CD4-positive, CD25-positive, alpha-beta regulatory T cell (primary cell): ENCODE measurements around the gene SLAIN1. TPM values are rescaled to one million over a fixed set of nuclear protein-coding genes. Genes with fewer than 3 reads are reported as not detected.
A peak's percentile ranks its signal among the peaks of the same experiment; 100 is the strongest.

Source experiments
- ATAC-seq, 2 donors: fragments of 150-1000 bp; cut with Tn5 transposase; one replicate each; pipeline ENCODE4 v1.10.0; 2021; ENCODE audit warnings: low read depth in 2 of 2, moderate number of reproducible peaks in 2 of 2, moderate library complexity in 1 of 2
- DNase-seq, 3 donors: peaks; one replicate each; pipeline versions ENCODE4 v3.0.0 to v3.0.0-alpha.2; 2012 to 2022; ENCODE audit warnings: mixed read lengths in 1 of 3
- H3K27ac ChIP-seq: one replicate; pipeline ENCODE4 v1.7.0; 2013; ENCODE audit warnings: mild to moderate bottlenecking, low read length; ENCODE audit not compliant: insufficient read depth, poor library complexity, severe bottlenecking
- H3K27me3 ChIP-seq: one replicate; pipeline ENCODE4 v1.7.0; 2013; ENCODE audit warnings: low read length; ENCODE audit not compliant: control insufficient read depth, insufficient read depth
- H3K36me3 ChIP-seq: one replicate; pipeline ENCODE4 v1.7.0; 2013; ENCODE audit warnings: mild to moderate bottlenecking, low read length, moderate library complexity; ENCODE audit not compliant: control insufficient read depth, insufficient read depth
- H3K4me1 ChIP-seq: 2 replicates; pipeline ENCODE4 v1.7.0; 2013; ENCODE audit warnings: mild to moderate bottlenecking, low read length; ENCODE audit not compliant: insufficient read depth, control insufficient read depth, poor library complexity, severe bottlenecking
- H3K4me3 ChIP-seq: one replicate; pipeline ENCODE4 v1.7.0; 2013; ENCODE audit warnings: low read depth, mild to moderate bottlenecking, low read length, moderate library complexity
- H3K9me3 ChIP-seq, 2 experiments: 1 replicate in 1 of 2; 2 replicates in 1 of 2; pipeline ENCODE4 v1.7.0; 2013; ENCODE audit warnings: low read length in 2 of 2, mild to moderate bottlenecking in 1 of 2, moderate library complexity in 1 of 2; ENCODE audit not compliant: control insufficient read depth in 2 of 2
- H3K27ac Mint-ChIP-seq, 3 donors: one replicate each; pipeline ENCODE4 v1.8.0; 2020 to 2022; ENCODE audit warnings: mild to moderate bottlenecking in 3 of 3, mixed read lengths in 3 of 3, moderate library complexity in 2 of 3
- H3K27me3 Mint-ChIP-seq: one replicate; pipeline ENCODE4 v1.8.0; 2022; ENCODE audit warnings: mild to moderate bottlenecking, mixed read lengths
- H3K36me3 Mint-ChIP-seq: one replicate; pipeline ENCODE4 v1.8.0; 2020; ENCODE audit warnings: mixed read lengths
- H3K4me1 Mint-ChIP-seq, 4 donors: one replicate each; pipeline ENCODE4 v1.8.0; 2020 to 2022; ENCODE audit warnings: mixed read lengths in 4 of 4, mild to moderate bottlenecking in 1 of 4
- H3K4me3 Mint-ChIP-seq, 4 donors: one replicate each; pipeline ENCODE4 v1.8.0; 2020 to 2022; ENCODE audit warnings: mild to moderate bottlenecking in 4 of 4, mixed read lengths in 4 of 4, moderate library complexity in 3 of 4
- H3K9me3 Mint-ChIP-seq, 7 donors: one replicate each; pipeline ENCODE4 v1.8.0; 2020 to 2022; ENCODE audit warnings: mixed read lengths in 7 of 7, mild to moderate bottlenecking in 3 of 7, moderate library complexity in 2 of 7
- polyA plus RNA-seq, 4 donors: library from polyadenylated mRNA; unstranded; fragments of 300-500 nt; fragmentation: Illumina TruSeq; gene quantifications; one replicate each; pipeline ENCODE4 v1.2.3, GENCODE V29; 2021
- total RNA-seq: library from RNA; stranded (reverse); gene quantifications from one replicate; pipeline ENCODE4 v1.2.3, GENCODE V29; 2022

Gene SLAIN1
- total and polyA plus RNA-seq, 5 donors from 2014 or later: 22.0 to 42.0 (median 27.7) TPM

DNA sequence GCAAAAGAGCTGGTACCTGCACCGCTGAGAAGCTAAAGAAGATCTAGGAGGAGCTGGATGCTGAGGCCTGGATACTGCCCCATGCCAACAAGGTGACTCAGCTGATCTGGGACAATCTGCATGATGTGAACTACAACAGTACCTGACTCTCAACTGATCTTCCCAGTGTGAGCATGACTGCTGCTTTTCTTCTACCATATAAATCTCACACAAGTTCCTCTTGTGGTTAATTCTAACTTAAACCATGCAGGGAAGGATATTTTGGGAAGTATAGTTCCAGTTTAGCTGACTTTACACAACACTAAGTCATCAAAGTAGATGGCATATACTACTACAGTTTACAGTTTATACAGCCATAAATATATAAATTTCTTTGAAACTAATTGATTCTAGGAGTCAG lies 91.9 kb downstream of the SLAIN1 start:
- no peak overlapping the region for H3K27ac ChIP-seq
- DNase-seq (no peak), ATAC-seq (no peak)
- Mint-ChIP-seq H3K27me3 (peaks cover 5% of the 10 kb centered on the region), H3K9me3 (peaks cover 2 to 29% (median 4%) of the 10 kb centered on the region in 7 donors), H3K36me3 (peaks cover 6% of the 10 kb centered on the region), H3K4me3 (no peak overlapping the region), H3K27ac (no peak overlapping the region), H3K4me1 (no peaks in the 10 kb centered on the region)
- no peaks in the 10 kb centered on the region for H3K36me3 ChIP-seq
- H3K9me3 ChIP-seq: peaks cover 10 to 26% of the 10 kb centered on the region in 2 experiments
- no peak overlapping the region for H3K4me3 ChIP-seq
- no peaks in the 10 kb centered on the region for H3K27me3 ChIP-seq
- no peaks in the 10 kb centered on the region for H3K4me1 ChIP-seq

DNA sequence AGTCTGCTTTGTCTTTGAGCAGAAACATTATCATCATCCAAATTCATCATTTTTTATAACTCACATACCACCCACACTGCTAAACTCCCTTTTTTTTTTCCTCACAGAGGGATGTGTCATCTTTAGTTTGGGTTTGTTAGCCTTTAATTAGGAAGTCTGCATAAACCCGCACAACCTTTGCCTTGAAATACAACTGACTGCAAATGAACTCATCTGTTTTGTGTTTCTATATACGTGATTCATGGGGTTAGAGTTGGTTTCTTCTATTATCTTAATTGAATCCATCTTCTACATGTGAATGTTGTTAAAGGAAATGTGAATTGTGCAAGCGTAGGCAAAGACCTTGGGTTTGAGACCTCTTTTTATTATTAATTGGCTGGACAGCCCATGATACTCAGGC lies 102.7 kb downstream of the SLAIN1 start:
- peaks cover 0 to 5% (median 0%) of the 10 kb centered on the region in 7 donors for H3K9me3 Mint-ChIP-seq
- H3K4me3 Mint-ChIP-seq: no peak overlapping the region
- no peaks in the 10 kb centered on the region for H3K4me1 Mint-ChIP-seq
- no peak overlapping the region for H3K4me3 ChIP-seq
- H3K27me3 Mint-ChIP-seq: peaks cover 20% of the 10 kb centered on the region
- DNase-seq: no peak
- H3K27me3 ChIP-seq: peaks cover 2% of the 10 kb centered on the region
- H3K9me3 ChIP-seq: no peaks in the 10 kb centered on the region
- ATAC-seq: no peak
- H3K4me1 ChIP-seq: no peaks in the 10 kb centered on the region
- H3K36me3 ChIP-seq: no peaks in the 10 kb centered on the region
- H3K27ac ChIP-seq: no peak overlapping the region
- no peak overlapping the region for H3K27ac Mint-ChIP-seq
- H3K36me3 Mint-ChIP-seq: no peaks in the 10 kb centered on the region

DNA sequence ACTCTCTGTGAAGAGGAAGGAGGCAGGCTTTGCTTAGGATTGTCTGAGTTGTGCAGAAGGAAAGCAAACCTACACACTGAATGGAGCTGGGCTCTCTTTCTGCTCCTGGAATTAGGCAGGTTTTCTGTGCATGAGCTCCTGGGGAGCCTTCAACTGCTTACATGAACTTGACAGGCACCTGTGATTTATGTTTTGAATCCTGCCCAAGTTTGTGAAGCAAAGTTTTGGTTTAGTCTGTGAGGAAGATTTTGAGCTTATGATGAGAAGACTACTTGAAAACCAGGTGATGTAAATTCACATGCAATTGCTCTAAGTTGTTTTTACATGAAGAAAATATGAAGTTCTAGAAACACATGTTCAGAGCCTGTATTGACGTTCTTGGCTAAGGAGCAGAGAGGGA lies 109.0 kb downstream of the SLAIN1 start:
- peaks cover 25% of the 10 kb centered on the region for H3K27me3 Mint-ChIP-seq

DNA sequence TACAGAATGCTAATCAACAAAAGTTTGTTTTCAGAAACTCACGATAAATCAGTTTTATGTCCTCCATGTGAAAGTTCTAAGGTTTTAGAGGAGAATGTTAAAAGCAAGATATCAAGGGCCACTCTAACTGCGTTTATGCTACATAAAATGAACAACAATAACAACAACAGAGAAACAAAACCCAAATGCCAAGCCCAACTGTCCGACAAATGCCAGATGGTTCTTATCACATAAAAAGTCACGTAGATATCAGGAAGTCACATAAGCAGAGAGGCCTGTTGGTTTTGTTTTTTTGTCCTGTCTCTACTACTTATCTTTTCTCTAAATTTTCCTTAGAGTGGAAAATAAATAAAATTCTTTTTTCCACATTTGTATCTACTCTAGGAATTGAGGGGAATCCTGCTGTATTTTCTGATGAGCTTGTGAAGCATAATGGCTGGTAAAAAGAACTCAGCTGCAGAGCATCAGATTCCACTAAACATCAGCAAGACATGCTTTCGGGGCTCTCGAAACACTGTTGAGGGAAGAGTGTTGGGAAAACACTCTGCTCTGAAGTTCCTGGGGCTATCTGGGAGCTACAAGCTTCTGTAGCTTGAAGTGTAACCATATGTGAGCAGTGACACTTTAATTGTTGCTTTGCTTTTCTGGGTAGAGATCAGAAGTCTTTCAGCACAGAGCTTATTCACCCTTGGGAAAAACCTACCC lies 110.1 kb downstream of the SLAIN1 start:
- no peaks in the 10 kb centered on the region for H3K36me3 Mint-ChIP-seq
- Histone ChIP-seq H3K27ac (no peak overlapping the region), H3K9me3 (no peaks in the 10 kb centered on the region), H3K4me1 (no peaks in the 10 kb centered on the region), H3K27me3 (peaks cover 9% of the 10 kb centered on the region), H3K4me3 (no peak overlapping the region), H3K36me3 (no peaks in the 10 kb centered on the region)
- ATAC-seq (no peak), DNase-seq (no peak)
- peaks cover 0 to 2% (median 0%) of the 10 kb centered on the region in 4 donors for H3K4me1 Mint-ChIP-seq
- H3K4me3 Mint-ChIP-seq: no peak overlapping the region
- H3K9me3 Mint-ChIP-seq: peaks cover 0 to 9% (median 1%) of the 10 kb centered on the region in 7 donors
- H3K27ac Mint-ChIP-seq: no peak overlapping the region
- peaks cover 16% of the 10 kb centered on the region for H3K27me3 Mint-ChIP-seq

More for the DNA sequence above, 109.0 kb downstream of the SLAIN1 start:
- H3K9me3 Mint-ChIP-seq: peaks cover 0 to 9% (median 2%) of the 10 kb centered on the region in 7 donors
- no peaks in the 10 kb centered on the region for H3K36me3 Mint-ChIP-seq
- Histone ChIP-seq H3K27me3 (peaks cover 10% of the 10 kb centered on the region), H3K9me3 (no peaks in the 10 kb centered on the region), H3K4me3 (no peak overlapping the region), H3K4me1 (no peaks in the 10 kb centered on the region), H3K27ac (no peak overlapping the region), H3K36me3 (no peaks in the 10 kb centered on the region)
- no peak for ATAC-seq
- H3K4me3 Mint-ChIP-seq: no peak overlapping the region
- H3K27ac Mint-ChIP-seq: no peak overlapping the region
- DNase-seq: no peak
- H3K4me1 Mint-ChIP-seq: peaks cover 0 to 2% (median 0%) of the 10 kb centered on the region in 4 donors

DNA sequence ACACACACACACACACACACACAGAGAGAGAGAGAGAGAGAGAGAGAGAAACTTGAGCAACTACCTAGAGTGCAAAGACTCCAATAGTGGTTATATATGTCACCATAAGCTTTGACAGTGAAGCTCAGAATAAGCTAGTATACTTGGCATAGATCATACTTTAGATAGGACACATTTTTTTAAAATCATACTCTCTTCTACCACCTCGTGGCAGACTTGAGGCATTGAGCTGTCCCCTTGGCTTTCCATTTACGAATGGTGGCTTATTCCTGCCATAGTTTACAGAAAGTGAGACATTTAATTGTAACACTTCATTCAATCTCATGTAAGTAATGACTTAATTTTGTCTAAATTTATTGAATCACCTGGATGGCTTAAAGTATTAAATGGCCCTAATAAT lies 112.9 kb downstream of the SLAIN1 start:
- Mint-ChIP-seq H3K4me1 (peaks cover 0 to 2% (median 0%) of the 10 kb centered on the region in 4 donors), H3K27me3 (peaks cover 16% of the 10 kb centered on the region), H3K4me3 (no peak overlapping the region), H3K27ac (no peak overlapping the region), H3K9me3 (peaks cover 0 to 9% (median 1%) of the 10 kb centered on the region in 7 donors), H3K36me3 (no peaks in the 10 kb centered on the region)
- Histone ChIP-seq H3K27ac (no peak overlapping the region), H3K4me3 (no peak overlapping the region), H3K4me1 (no peaks in the 10 kb centered on the region), H3K9me3 (no peaks in the 10 kb centered on the region), H3K27me3 (peaks cover 9% of the 10 kb centered on the region), H3K36me3 (no peaks in the 10 kb centered on the region)
- DNase-seq: peak in 1 of 3 donors; percentile 32
- ATAC-seq: no peak

DNA sequence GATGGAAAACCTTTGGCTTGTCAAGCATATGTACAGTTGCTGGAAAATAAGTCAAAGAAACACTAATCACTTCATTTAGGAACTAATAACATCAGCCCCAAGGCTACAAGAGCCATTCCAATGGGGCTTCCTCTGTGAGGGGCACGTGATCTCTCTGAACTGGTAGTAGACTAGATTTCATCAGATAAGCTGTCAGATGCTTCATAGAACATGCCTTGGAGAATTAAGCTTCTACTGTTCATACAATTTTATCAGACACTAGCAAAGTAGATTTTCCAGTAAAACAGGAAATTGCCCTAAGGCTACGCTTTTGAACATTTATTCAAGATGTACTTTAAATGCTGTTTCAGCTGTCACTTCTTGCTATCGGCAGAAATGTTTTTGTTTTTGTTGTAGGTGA lies 113.4 kb downstream of the SLAIN1 start:
- Mint-ChIP-seq H3K9me3 (peaks cover 0 to 9% (median 0%) of the 10 kb centered on the region in 7 donors), H3K36me3 (no peaks in the 10 kb centered on the region), H3K27me3 (peaks cover 12% of the 10 kb centered on the region), H3K4me3 (no peak overlapping the region), H3K4me1 (peaks cover 0 to 2% (median 0%) of the 10 kb centered on the region in 4 donors), H3K27ac (no peak overlapping the region)
- no peak for ATAC-seq
- DNase-seq: no peak
- no peak overlapping the region for H3K4me3 ChIP-seq
- no peaks in the 10 kb centered on the region for H3K9me3 ChIP-seq
- peaks cover 9% of the 10 kb centered on the region for H3K27me3 ChIP-seq
- H3K36me3 ChIP-seq: no peaks in the 10 kb centered on the region
- no peak overlapping the region for H3K27ac ChIP-seq
- H3K4me1 ChIP-seq: no peaks in the 10 kb centered on the region

DNA sequence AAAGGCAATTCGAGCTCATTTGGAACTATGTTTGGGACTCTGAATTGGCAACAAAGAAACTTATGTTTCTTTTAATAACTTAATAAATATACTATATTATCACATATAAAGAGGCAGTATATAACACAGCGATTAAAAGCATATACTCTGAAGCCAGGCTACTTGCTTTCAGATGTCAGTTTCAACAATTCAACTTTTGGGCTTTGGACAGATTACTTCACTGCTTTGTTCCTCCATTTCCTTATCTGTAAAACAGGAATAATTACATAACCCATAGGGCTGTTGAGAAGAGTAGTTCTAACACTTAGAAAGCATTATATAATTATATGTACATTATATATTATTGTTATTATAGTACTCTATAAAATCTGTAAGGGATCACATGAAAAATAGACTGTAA lies 113.9 kb downstream of the SLAIN1 start:
- DNase-seq: no peak
- Histone ChIP-seq H3K4me3 (no peak overlapping the region), H3K36me3 (no peaks in the 10 kb centered on the region), H3K9me3 (no peaks in the 10 kb centered on the region), H3K27ac (no peak overlapping the region), H3K27me3 (peaks cover 6% of the 10 kb centered on the region), H3K4me1 (no peaks in the 10 kb centered on the region)
- no peak overlapping the region for H3K4me3 Mint-ChIP-seq
- H3K36me3 Mint-ChIP-seq: no peaks in the 10 kb centered on the region
- ATAC-seq: no peak
- peaks cover 0 to 5% (median 0%) of the 10 kb centered on the region in 7 donors for H3K9me3 Mint-ChIP-seq
- H3K27me3 Mint-ChIP-seq: peaks cover 9% of the 10 kb centered on the region
- H3K27ac Mint-ChIP-seq: no peak overlapping the region
- peaks cover 0 to 2% (median 0%) of the 10 kb centered on the region in 4 donors for H3K4me1 Mint-ChIP-seq

DNA sequence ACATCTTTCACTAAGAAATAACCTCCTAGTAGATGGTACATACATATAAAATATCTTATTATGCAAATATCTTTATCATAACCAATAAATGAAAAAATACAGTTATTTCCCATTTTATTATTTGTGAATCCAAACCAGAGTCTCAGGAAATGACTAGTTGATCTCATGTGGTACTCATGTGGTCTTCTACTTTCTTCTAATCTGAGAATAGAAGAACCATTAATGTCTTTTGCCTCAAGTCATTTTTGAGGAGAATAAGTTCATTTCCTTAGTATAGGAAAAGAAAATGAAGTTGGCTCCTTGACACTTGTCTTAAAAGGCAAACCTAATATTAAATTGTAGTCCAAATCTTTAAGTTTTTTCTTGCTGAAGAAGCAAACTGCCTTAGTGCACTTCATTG lies 114.5 kb downstream of the SLAIN1 start:
- Mint-ChIP-seq H3K4me3 (no peak overlapping the region), H3K27me3 (peaks cover 9% of the 10 kb centered on the region), H3K27ac (no peak overlapping the region), H3K9me3 (peaks cover 0 to 5% (median 0%) of the 10 kb centered on the region in 7 donors), H3K36me3 (no peaks in the 10 kb centered on the region), H3K4me1 (peaks cover 0 to 2% (median 0%) of the 10 kb centered on the region in 4 donors)
- H3K4me1 ChIP-seq: no peaks in the 10 kb centered on the region
- no peaks in the 10 kb centered on the region for H3K9me3 ChIP-seq
- ATAC-seq: no peak
- H3K4me3 ChIP-seq: no peak overlapping the region
- DNase-seq: no peak
- H3K27me3 ChIP-seq: peaks cover 5% of the 10 kb centered on the region
- no peaks in the 10 kb centered on the region for H3K36me3 ChIP-seq
- H3K27ac ChIP-seq: no peak overlapping the region
